NCI-H345 (cell line): Measurements from ENCODE around the gene FAM161B.
A peak's percentile ranks its signal among the peaks of the same experiment; 100 is the strongest.
"Not testable (repeated sequence)": the region's sequence is repeated elsewhere in the genome, so short reads cannot be mapped to it uniquely, and the experiment has no call there.

Source experiments
- DNase-seq: peaks from one replicate; lab custom pipeline; 2025; lab: John Stamatoyannopoulos, UW

FAM161B gene

DNA sequence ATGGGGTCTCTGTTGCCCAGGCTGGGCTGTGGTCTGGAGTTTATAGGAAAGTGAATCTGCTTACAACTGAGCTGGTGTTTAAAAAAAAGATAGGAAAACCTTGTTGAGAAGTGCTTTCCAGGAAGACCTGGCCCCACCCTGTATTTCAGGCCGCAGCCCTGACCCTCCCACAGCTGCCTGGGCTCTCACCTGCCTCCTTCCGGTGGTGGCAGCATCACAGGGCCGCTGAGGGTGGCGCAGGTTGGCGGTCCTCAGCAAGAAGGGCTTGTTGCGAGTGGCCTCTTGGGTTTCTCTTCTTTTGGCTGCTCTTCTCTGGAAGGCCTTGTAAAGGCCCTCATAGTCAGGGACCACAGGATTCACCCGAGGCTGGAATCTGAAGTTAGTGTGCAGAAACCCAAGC is 7.7 kb downstream of the FAM161B start:
- DNase-seq, result no peak

DNA sequence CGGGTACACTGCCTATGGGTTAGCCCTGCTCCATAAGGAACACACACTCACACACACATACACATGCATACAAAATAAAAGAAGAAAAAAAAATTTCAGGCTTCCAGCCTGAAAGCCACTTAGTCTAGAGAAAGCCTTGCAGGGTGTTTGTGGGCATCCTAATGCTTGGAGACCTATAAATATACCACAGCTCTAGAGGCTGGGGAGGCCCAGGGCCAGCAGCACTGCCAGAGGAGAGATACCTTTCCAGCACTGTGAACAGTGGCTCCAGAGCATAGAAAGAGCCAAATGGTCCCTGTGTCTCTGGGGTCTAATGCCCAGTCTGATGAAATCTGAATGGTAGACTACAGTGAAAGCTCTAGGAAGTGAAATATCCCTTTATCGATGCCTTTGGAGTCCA is 12.9 kb downstream of the FAM161B start:
- DNase-seq, result no peak

DNA sequence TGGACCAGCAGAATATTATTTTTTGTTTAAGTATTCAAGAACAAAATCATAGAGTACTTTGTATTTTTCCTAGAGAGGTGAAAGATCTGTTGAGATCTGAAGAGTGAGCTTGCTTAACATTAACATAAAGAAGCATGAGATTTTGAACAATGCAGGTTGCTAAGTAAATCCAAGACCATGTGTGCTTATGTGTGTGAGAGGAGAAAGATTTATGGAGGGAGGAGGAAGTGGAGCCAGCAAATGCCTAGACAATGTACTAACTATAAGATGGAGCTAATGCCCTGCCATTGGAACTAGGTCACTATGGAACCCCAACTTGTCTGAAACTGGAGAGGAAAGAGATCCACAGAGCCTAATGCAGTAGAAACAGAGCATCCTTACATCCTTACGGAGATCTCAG is 13.3 kb downstream of the FAM161B start:
- no peak for DNase-seq

DNA sequence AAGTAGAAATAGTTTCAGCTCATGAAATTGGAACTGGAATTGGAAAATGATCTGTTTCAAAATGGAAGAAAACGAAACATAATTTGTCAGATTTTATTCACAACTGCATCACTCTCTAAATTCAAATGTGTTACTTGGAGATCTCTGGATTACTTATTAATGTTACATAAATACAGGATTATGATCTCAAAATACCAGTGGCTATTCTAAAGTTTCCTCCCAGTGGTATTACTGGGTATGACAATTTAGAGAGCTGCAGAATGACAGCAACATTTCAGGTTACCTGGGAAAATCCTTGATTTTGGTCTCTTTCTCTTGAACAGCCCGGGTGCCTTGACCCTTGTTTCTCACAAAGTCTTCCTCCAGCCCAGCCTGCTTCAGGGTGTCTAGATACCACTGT is 14.2 kb downstream of the FAM161B start:
- DNase-seq, result no peak

DNA sequence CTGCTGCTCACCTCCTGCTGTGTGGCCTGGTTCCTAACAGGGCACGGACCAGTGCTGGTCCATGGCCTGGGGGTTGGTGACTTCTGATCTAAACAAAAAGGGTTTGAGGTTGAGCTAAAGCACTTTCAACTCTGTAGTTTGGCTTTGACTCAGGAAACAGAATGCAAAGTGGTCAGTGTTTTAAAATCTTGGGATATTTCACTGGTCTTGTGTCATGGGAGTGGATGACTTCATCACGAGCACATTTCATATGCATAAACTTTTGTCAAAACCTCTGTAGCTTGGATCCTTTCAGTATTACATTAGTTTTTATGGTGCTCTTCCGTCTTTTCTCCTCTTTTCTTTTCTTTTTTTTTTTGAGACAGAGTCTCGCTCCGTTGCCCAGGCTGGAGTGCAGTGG is 25.6 kb downstream of the FAM161B start:
- DNase-seq, result no peak

DNA sequence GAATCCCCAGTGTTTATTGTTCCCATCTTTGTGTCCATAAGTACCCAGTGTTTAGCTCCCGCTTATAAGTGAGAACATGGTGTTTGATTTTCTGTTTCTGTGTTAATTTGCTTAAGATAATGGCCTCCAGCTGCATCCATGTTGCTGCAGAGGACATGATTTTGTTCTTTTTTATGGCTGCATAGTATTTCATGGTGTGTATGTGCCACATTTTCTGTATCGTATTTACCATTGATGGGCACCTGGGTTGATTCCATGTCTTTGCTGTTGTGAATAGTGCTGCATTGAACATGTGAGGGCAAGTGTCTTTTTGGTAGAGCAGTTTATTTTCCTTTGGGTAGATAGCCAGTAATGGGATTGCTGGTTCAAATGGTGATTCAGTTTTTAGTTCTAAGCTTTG is 30.4 kb downstream of the FAM161B start:
- not testable (repeated sequence) for DNase-seq

DNA sequence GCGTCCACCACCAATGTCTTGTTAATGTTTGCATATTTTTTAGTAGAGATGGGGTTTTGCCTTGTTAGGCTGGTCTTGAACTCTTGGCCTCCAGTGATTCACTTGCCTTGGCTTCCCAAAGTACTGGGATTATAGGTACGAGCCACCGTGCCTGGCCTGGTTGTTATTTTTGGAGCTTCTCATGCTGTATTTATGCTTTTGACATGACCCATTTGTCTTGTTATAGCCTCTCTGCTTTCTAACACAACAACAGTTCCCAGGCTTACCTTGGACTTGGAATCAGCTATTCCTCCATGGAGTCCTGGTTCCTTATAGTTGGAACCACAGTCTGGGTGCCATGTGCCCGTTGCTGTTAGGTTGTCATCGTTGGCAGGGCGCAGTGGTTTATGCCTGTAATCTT is 33.6 kb downstream of the FAM161B start:
- no peak for DNase-seq

DNA sequence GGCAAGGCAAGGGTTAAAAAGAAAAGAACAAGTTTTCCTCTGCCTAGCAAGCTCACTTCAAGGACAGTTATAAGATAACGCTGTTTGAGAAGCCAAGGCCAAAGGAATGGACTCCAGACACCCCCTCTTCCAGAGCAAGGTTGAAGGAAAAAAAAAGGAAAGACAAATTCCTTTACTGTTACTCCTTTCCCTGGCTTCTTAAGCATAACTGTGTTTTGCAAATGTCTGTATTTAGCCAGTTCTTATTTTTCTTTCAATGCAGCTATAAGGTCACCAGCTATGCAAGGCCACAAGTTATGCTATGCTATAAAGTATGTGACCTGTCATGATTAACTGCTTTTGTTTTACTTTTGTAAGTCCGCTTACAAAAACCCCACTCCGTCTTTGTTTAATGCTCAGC is 36.6 kb downstream of the FAM161B start:
- DNase-seq, result no peak

DNA sequence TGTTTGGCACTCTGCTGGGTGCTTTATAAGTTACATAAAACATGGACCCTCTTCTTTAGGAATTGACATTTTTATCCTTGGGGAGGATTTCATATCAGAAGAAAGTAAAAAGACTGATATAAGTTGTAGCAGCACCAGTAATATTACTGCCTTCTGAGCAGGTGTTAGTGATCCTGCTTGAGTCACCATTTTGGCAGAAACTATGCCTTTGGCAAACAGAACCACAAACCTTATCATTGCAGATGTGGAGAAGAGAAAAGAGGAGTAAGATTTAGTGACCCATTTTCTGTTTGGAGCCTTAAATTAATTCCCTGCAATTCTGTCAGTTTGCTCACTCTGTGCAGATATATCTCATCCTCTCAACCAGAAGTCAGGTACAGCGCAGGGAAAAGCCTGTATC is 40.2 kb downstream of the FAM161B start:
- DNase-seq, result no peak

DNA sequence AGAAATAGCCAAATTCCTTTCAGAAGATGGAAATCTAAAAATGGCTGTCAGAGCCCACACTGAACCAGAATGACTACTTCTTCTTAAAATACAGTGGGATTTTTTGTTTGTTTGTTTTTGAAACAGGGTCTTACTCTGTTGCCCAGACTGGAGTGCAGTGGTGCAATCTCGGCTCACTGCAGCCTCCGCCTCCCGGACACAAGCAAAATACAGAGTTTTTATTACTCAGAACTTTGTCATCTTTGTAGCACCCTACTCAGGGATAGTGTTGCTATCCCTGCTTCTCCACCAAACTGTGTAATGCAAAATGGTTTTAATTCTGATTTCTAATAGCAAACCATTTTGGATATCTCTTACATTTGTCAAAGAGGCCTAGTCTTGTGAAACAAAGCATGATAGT is 46.9 kb downstream of the FAM161B start:
- no peak for DNase-seq

DNA sequence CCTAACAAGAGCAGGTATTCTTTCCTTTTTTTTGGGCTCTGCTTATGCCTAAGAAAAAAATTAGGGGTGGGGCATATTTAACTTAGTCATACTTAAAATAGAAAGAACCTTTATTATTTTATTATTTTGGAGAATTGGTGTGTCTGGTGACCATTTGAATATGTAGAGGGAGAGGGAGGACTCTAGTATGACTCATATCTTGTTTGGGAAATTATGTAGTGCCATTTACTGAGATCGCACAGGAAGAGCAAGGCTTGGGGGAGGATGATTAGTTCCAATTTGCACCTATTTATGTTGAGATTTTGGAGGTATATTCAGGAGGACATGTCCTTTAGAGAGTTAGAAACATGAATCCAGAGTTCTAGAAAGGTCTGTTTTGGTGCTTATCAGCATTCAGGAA is 53.4 kb downstream of the FAM161B start:
- DNase-seq, result no peak

DNA sequence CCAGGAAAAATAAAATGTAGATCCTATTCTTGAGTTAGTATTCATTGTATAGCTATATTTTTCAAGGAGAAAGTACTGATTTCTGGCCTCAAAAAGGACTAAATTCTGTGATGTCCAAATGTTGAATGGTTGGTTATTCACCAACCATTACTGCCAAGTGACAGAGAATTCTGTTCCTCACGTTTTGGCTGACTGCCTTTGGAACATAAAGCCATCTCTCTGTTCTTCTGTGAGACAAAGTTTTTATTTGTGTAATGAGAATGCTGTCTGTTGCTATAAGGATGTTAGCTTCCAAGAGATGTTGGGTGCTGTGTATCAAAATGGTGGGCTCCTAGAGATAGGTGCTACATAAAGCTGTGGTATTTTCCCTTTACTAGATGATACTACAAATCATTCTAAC is 54.0 kb downstream of the FAM161B start:
- no peak for DNase-seq

DNA sequence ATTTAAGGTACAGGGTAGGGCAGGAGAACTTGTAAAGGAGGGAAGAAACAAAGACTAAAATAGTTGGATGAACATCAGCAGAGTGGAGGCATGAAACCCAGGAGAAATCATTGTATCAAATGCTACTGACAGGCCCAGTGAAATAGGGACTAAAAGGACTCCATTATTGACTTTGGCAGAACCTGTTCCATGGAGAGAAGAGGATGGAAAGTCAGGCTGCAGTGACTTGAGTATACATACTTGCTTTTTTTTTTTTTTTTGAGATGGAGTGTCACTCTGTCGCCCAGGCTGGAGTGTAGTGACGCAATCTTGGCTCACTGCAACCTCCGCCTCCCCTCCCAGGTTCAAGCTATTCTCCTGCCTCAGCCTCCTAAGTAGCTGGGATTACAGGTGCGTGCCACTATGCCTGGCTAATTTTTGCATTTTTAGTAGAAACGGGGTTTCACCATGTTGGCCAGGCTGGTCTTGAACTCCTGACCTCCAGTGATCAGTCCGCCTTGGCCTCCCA is 55.7 kb downstream of the FAM161B start:
- DNase-seq, result not testable (repeated sequence)

DNA sequence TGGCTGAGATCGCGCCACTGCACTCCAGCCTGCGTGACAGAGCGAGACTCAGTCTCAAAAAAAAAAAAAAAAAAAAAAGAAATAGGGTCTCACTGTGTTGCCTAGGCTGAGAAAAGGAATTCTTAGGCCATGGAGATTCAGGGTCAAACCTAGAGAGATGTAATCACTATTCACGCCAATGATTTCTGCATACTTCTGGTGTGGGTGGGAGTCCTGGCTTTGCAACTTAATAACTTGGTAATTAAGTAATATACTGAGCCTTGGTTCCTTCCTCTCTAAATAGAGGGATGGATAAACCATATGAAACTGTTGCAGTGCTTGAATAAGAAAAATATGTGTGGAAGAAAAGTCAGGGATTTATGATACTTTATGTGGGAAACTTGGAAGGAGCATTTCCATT is 60.5 kb downstream of the FAM161B start:
- DNase-seq, result no peak

DNA sequence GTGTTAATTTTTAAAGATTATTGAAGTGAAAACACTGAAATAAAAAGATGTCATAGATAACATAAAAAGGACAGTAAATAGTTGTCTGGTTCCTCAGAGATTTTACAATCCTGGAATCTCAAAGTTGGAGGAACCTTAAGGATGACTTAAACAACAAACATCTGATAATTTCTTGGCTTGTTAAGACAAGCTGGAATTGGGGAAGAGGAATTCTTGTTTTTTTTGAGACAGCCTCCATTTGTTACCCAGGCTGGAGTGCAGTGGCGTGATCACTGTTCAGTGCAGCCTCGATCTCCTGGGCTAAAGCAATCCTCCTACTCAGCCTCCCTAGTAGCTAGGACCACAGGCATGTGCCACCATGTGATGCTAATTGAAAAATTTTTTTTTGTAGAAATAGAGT is 60.9 kb downstream of the FAM161B start:
- DNase-seq, result no peak

DNA sequence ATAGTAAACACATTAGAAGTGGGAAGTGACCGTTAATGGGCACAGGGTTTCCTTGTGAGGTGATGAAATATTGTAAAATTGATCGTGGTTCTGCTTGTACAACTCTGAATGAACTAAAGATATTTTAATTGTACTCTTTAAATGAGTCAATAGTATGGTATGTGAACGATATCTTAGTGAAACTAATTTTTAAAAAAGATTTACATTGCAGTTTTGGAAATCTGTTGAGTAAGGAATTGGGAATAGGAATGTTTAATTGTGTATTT is 61.5 kb downstream of the FAM161B start:
- no peak for DNase-seq

DNA sequence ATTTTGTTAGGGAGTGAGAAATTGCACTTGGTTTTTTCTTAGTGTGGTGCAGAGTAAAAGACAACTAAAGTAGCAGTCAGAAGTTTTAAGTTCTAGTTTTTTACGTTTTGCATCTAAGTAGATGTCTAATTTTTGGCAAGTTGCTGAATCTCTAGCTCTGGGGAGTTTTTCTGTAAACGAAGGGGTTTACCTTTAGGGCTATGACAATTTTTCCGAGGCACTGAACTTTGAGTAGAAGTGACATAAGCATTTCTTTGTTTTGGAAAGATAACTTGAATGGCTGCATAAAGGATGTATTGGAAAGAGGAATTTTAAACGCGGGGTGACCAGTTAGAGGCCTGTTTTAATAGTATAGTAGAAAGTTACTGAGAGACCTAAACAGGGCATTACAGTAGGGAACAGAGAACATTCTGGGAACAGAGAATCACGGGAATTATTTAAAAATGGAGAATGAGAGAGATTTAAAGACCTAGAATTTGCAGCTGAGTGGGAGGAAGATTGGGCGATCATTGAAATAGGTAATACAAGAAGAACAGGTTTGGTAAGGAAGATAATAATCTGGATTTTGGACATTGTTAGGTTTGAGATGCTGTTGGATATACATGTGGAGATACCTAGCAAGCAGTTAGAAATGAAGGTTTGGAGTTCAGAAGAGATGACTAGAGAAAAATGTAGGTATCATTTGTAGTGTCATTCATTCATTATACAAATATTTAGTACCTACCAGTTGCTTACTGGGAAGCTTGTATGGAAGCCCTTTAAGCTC is 62.0 kb downstream of the FAM161B start:
- no peak for DNase-seq

DNA sequence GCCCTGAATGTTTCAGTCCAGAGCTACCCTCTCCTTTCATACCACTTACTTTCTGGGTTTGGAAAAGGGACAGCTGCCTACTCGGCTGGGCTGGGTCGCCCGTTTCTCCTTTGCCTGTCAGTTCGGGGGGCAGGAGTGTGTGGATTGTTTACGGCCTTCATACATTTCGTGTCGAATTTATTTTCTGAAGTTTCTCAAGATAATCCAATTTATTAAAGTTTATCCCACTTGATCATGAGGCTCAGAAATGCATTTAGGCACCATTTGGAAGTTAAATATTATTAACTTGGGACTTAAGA is 62.6 kb downstream of the FAM161B start:
- no peak for DNase-seq

DNA sequence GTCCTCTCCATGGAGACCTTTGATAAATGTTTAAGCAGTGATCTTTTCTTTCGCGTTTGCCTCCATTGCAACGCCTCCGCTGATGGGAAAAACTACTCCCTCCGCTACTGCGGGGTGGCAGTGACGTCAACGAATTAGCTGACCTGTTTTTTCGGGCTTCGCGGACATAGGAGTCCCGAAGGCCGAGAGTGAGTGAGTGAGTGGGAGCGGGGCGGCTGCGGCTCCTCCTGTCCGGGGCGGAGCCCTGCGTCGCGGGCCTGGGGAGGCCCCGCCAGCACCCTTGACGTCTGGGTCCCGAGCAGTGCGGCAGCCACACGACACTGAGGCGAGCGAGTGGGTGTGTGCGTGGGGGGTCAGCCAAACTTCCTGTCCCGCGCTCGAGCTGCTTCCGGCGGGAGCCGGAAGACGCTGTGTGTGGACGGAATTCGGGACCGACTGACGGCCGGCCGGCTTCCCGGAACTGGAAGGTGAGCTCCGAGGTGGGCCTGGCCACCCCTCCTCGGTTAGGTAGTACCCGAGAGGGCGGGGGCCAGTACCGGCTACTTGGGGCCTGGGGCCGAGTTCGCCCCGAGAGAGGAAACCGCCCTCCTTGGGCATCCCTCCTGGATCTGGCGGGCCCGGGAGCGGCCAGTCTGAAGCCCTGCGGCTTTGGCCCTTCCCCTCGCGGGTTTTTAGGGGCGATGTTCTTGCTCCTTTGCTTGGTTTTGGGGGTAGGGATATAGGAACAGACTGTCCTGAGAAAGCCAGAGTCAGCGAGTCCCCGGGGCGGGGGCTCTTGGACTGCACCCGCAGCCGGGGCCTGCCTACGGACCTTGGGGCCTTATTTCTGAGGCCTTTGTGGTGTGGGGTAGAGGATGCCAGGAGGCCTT is 63.2 kb downstream of the FAM161B start, which contains the start of gene ZNF410:
TSS of gene ZNF410 (plus strand) at position 411 of the 869 bp plus-strand sequence. CDS start 5,317 bp downstream, outside the sequence.
- DNase-seq, result peak; percentile 92

DNA sequence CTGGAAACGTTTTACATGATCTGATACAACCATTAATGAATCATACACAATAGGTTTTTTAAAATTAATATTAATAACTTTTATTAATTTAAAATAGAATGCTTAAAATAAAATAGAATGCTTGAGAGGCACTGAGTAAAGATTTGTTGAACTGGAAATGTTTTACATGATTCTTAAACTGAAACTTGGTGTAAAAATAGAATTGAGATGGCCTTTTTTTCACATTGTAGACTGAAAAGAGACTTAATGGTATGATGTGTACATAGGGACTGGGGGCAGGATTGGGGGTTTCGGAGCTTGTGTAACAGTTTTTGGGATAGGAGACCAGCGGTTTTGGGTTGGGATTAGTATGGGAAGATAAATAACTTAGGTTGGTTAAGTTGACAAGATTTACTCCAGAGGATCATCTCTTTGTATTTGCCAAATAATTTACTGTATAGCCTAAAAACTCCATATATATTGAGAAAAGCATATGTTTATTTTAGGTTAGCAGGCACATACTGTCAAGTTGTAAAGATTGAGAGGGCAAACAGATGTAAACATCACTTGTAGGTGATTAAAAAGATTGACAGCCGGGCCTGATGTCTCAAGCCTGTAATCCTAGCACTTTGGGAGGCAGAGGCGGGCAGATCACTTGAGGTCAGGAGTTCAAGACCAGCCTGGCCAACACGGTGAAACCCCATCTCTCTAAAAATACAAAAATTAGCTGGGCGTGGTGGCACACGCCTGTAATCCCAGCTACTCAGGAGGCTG is 65.3 kb downstream of the FAM161B start:
- no peak for DNase-seq
